GM12872 (cell line): ENCODE results near the gene CTTNBP2.

Experiments used
- TF ChIP-seq, protein P1 (sequence below): IDR thresholded peaks from 3 replicates; pipeline ENCODE4 v1.5.1; 2011; ENCODE audit warnings: low read depth, mild to moderate bottlenecking, low read length, moderate library complexity; ENCODE audit not compliant: insufficient read depth

The CTTNBP2 gene

DNA sequence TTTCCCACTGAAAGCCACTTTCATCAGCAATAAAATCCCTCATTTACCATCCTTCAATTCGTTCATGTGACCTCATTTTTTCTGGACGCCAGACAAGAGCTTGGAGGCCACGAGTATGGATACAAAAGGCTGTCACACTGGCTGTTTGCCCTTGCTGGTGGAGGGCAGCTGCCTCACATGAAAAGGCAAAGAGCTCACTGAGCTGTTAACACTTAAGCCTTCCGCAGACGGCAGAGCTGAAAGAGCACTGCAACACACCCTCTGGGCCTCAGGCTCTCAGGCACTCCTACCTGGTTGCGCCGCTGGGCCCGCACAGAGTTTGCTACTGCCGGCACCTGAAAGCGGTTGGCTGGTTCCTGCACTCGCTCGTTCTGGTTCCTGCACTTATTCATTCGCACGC, 199.9 kb downstream of the CTTNBP2 start:
- TF ChIP-seq, protein P1, sequence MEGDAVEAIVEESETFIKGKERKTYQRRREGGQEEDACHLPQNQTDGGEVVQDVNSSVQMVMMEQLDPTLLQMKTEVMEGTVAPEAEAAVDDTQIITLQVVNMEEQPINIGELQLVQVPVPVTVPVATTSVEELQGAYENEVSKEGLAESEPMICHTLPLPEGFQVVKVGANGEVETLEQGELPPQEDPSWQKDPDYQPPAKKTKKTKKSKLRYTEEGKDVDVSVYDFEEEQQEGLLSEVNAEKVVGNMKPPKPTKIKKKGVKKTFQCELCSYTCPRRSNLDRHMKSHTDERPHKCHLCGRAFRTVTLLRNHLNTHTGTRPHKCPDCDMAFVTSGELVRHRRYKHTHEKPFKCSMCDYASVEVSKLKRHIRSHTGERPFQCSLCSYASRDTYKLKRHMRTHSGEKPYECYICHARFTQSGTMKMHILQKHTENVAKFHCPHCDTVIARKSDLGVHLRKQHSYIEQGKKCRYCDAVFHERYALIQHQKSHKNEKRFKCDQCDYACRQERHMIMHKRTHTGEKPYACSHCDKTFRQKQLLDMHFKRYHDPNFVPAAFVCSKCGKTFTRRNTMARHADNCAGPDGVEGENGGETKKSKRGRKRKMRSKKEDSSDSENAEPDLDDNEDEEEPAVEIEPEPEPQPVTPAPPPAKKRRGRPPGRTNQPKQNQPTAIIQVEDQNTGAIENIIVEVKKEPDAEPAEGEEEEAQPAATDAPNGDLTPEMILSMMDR = no peak

DNA sequence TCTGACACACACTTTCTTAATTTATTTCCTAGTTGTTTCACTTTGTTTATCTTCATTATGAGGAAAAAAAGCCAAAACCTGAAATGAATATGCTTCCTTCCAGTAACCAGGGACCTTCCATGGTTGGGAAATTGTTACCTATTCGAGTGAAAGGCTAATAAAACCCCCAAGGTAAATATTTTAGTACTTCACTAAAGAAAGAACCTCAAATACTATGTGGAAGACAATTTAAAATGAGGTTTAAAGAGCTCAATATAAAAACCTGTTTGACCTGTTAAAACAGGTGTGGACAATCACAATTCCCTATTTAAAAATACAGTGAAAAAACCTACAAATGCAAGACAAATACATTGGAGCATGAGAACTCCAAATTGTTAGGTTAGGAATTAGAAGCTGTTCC, 200.8 kb downstream of the CTTNBP2 start:
- TF ChIP-seq, protein P1 = no peak

DNA sequence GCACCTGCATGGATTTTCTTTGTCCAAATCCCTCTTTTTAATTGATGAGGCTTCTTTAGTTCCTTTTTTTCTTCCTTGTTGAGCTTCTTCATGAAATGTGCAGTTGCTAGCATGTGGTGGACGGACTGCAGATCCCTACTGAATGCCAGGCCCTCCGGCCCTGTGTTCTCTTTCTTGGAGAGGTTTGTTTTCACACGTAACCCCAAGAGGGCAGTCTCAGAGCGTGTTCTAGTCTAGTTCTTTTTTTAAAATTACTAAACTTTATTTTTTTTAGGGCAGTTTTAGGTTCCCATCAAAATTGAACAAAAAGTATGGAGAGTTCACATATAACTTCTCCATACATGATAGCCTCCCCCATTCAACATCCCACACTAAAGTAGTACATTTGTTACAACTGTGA, 203.4 kb downstream of the CTTNBP2 start:
- TF ChIP-seq, protein P1 = no peak

DNA sequence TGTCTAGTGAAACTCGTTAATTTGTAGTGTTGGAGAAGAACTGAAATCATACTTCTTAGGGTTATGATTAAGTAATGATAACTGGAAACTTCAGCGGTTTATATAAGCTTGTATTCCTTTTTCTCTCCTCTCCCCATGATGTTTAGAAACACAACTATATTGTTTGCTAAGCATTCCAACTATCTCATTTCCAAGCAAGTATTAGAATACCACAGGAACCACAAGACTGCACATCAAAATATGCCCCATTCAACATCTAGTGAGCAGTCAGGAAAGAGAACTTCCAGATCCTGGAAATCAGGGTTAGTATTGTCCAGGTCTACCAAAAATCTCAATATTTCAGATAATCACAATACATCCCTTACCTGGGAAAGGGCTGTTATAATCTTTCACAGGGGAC, 205.8 kb downstream of the CTTNBP2 start:
- TF ChIP-seq, protein P1 = no peak

DNA sequence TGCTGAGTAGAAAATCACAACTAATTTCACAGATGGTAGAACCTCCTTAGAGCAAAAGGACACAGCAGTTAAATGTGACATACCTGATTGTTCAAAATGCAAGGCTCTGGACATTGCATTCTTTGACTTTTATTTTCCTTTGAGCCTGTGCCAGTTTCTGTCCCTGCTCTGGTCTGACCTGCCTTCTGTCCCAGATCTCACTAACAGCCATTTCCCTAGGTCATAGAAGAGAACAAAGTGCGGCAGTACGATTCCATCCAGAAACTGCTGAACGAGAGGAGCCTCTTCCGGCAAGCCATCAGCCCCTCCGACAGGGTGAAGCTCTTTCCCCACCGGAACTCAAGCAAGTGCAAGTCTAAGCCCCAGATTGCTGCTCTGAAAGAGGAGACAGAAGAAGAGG, 206.6 kb downstream of the CTTNBP2 start:
- TF ChIP-seq, protein P1 = no peak

DNA sequence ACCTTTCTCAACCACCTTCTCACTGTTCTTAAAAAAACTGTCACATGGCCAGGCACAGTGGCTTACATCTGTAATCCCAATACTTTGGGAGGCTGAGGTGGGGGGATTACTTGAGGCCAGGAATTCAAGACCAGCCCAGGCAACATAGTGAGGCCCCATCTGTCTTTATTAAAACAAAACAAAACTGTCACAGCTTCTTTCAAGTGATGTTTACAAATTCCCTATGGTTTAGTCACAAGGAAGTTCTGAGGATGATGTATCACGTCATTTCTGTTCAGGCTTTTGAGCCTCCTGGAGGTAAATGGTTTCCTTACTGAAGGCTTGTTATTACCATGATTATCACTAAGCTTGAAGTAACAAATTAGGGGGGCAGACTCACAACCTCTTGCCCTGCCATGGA, 207.2 kb downstream of the CTTNBP2 start:
- TF ChIP-seq, protein P1 = no peak

DNA sequence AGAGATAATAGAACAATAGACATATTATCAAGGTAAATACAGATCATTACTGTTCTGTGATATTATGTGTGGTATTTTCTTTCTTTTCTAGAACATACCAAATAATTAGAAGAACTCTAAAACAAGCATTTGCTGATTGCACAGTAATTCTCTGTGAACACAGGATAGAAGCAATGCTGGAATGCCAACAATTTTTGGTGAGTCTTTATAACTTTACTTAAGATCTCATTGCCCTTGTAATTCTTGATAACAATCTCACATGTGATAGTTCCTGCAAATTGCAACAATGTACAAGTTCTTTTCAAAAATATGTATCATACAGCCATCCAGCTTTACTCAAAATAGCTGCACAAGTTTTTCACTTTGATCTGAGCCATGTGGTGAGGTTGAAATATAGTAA, 207.9 kb downstream of the CTTNBP2 start:
- TF ChIP-seq, protein P1 = no peak

DNA sequence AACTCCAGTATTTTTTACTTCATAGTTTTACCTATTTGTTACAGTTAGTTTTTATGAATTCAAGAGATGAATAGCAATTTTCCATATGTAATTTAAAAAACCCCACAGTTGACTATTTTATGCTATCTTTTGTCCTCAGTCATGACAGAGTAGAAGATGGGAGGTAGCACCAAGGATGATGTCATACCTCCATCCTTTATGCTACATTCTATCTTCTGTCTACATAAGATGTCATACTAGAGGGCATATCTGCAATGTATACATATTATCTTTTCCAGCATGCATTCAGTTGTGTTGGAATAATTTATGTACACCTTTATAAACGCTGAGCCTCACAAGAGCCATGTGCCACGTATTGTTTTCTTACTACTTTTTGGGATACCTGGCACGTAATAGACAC, 209.2 kb downstream of the CTTNBP2 start:
- TF ChIP-seq, protein P1 = no peak
